Inflammatory macrophage treated with lipopolysaccharide for 4 hours (primary cell): ENCODE data around the gene FBXO21.
"Not testable (repeated sequence)": the region's sequence is repeated elsewhere in the genome, so short reads cannot be mapped to it uniquely, and the experiment has no call there.

ENCODE experiments used
- DNase-seq: peaks from one replicate; pipeline ENCODE4 v3.0.0-alpha.2; 2020

The FBXO21 gene

GRCh38 chr12:117130801-117131200 lies 59.5 kb downstream of the FBXO21 start:
- DNase-seq, result no peak

- no peak for DNase-seq
These were observed 60.9 kb downstream of the FBXO21 start for GRCh38 chr12:117129391-117129790.

- DNase-seq, result no peak
These were observed 62.1 kb downstream of the FBXO21 start for GRCh38 chr12:117127933-117128823.

GRCh38 chr12:117126335-117126734 lies 63.9 kb downstream of the FBXO21 start:
- DNase-seq, result no peak

- no peak for DNase-seq
These were observed 64.5 kb downstream of the FBXO21 start for GRCh38 chr12:117125767-117126166.

GRCh38 chr12:117125272-117125613 lies 65.0 kb downstream of the FBXO21 start:
- no peak for DNase-seq

GRCh38 chr12:117124421-117125271 lies 65.6 kb downstream of the FBXO21 start:
- DNase-seq, result no peak

GRCh38 chr12:117121441-117121840 lies 68.8 kb downstream of the FBXO21 start:
- peak; percentile 53 for DNase-seq

GRCh38 chr12:117120787-117121186 lies 69.5 kb downstream of the FBXO21 start:
- no peak for DNase-seq

- DNase-seq, result no peak
These were observed 70.6 kb downstream of the FBXO21 start for GRCh38 chr12:117119592-117120198.

GRCh38 chr12:117118838-117119591 lies 71.3 kb downstream of the FBXO21 start:
- no peak for DNase-seq

GRCh38 chr12:117114784-117115183 lies 75.5 kb downstream of the FBXO21 start:
- DNase-seq, result no peak

- DNase-seq, result no peak
These were observed 77.0 kb downstream of the FBXO21 start for GRCh38 chr12:117113231-117113630.

GRCh38 chr12:117111821-117112595 lies 78.3 kb downstream of the FBXO21 start:
- peak; percentile 24 for DNase-seq

GRCh38 chr12:117111386-117111785 lies 78.9 kb downstream of the FBXO21 start:
- DNase-seq, result no peak

GRCh38 chr12:117109943-117110635 lies 80.2 kb downstream of the FBXO21 start:
- DNase-seq, result peak; percentile 32

GRCh38 chr12:117105902-117106301 lies 84.4 kb downstream of the FBXO21 start:
- DNase-seq, result no peak

GRCh38 chr12:117104003-117104402 lies 86.3 kb downstream of the FBXO21 start:
- DNase-seq, result not testable (repeated sequence)

GRCh38 chr12:117102800-117103181 lies 87.5 kb downstream of the FBXO21 start:
- no peak for DNase-seq

- DNase-seq, result no peak
These were observed 88.1 kb downstream of the FBXO21 start for GRCh38 chr12:117101953-117102799.
